Activated CD8-positive, alpha-beta memory T cell treated with anti-CD3 and anti-CD28 coated beads, Interleukin-2, amount 50 U/mL, for 1 hour (primary cell): ENCODE measurements around the gene GAB2.
"Not testable (repeated sequence)": the region's sequence is repeated elsewhere in the genome, so short reads cannot be mapped to it uniquely, and the experiment has no call there.

ENCODE experiments used
- DNase-seq: peaks from one replicate; pipeline ENCODE4 v3.0.0-alpha.2; 2020; ENCODE audit errors: extremely low read depth

Gene GAB2

GRCh38 chr11:78365381-78365792 is 52.2 kb downstream of the GAB2 start:
- no peak for DNase-seq

- DNase-seq: no peak
Measured at GRCh38 chr11:78364128-78364751, 53.4 kb downstream of the GAB2 start.

GRCh38 chr11:78363024-78363619 is 54.5 kb downstream of the GAB2 start:
- no peak for DNase-seq

- no peak for DNase-seq
Measured at GRCh38 chr11:78361228-78361627, 56.4 kb downstream of the GAB2 start.

GRCh38 chr11:78359921-78360320 is 57.7 kb downstream of the GAB2 start:
- DNase-seq: no peak

GRCh38 chr11:78357924-78358323 is 59.7 kb downstream of the GAB2 start:
- not testable (repeated sequence) for DNase-seq

- DNase-seq: not testable (repeated sequence)
Measured at GRCh38 chr11:78357425-78357824, 60.2 kb downstream of the GAB2 start.

- DNase-seq: not testable (repeated sequence)
Measured at GRCh38 chr11:78355742-78356141, 61.9 kb downstream of the GAB2 start.

- DNase-seq: no peak
Measured at GRCh38 chr11:78355309-78355705, 62.3 kb downstream of the GAB2 start.

- DNase-seq: no peak
Measured at GRCh38 chr11:78354408-78355308, 63.0 kb downstream of the GAB2 start.

- DNase-seq: no peak
Measured at GRCh38 chr11:78351979-78352841, 65.4 kb downstream of the GAB2 start.

- no peak for DNase-seq
Measured at GRCh38 chr11:78351193-78351592, 66.4 kb downstream of the GAB2 start.

- no peak for DNase-seq
Measured at GRCh38 chr11:78350646-78351165, 66.9 kb downstream of the GAB2 start.

- no peak for DNase-seq
Measured at GRCh38 chr11:78350091-78350645, 67.5 kb downstream of the GAB2 start.

- DNase-seq: no peak
Measured at GRCh38 chr11:78349624-78350023, 68.0 kb downstream of the GAB2 start.

- no peak for DNase-seq
Measured at GRCh38 chr11:78349114-78349513, 68.5 kb downstream of the GAB2 start.

- DNase-seq: no peak
Measured at GRCh38 chr11:78347956-78348355, 69.7 kb downstream of the GAB2 start.

- DNase-seq: no peak
Measured at GRCh38 chr11:78346799-78347198, 70.8 kb downstream of the GAB2 start.

GRCh38 chr11:78345450-78345849 is 72.2 kb downstream of the GAB2 start:
- DNase-seq: no peak

GRCh38 chr11:78344676-78345075 is 72.9 kb downstream of the GAB2 start:
- DNase-seq: no peak

GRCh38 chr11:78344094-78344493 is 73.5 kb downstream of the GAB2 start:
- no peak for DNase-seq
